ENCODE data around the gene PRDM1. TPM values are rescaled to one million over a fixed set of nuclear protein-coding genes. Genes with fewer than 3 reads are reported as not detected.
A peak's percentile ranks its signal among the peaks of the same experiment; 100 is the strongest.

The PRDM1 gene
- total RNA-seq, 1 donor from 2014 or later: 10.5 TPM

GRCh38 chr6:106154326-106154725 is 68.2 kb downstream of the PRDM1 start:
- H3K4me1 ChIP-seq (ENCODE audit: insufficient read depth, low read length): peaks cover 10% of the 10 kb centered on the region
- H3K36me3 Mint-ChIP-seq (ENCODE audit: low read depth, unreplicated experiment): no peaks in the 10 kb centered on the region
- DNase-seq (ENCODE audit: low read depth) (no peak), FAIRE-seq (no peak)
- no peaks in the 10 kb centered on the region for H3K9me3 Mint-ChIP-seq (ENCODE audit: unreplicated experiment)
- H3K36me3 ChIP-seq (ENCODE audit: insufficient read depth, low read length): no peaks in the 10 kb centered on the region
- H3K4me3 Mint-ChIP-seq (ENCODE audit: unreplicated experiment): no peak overlapping the region
- H3K79me2 ChIP-seq (ENCODE audit: insufficient read depth, low read length): no peaks in the 10 kb centered on the region
- TF ChIP-seq, protein P1, sequence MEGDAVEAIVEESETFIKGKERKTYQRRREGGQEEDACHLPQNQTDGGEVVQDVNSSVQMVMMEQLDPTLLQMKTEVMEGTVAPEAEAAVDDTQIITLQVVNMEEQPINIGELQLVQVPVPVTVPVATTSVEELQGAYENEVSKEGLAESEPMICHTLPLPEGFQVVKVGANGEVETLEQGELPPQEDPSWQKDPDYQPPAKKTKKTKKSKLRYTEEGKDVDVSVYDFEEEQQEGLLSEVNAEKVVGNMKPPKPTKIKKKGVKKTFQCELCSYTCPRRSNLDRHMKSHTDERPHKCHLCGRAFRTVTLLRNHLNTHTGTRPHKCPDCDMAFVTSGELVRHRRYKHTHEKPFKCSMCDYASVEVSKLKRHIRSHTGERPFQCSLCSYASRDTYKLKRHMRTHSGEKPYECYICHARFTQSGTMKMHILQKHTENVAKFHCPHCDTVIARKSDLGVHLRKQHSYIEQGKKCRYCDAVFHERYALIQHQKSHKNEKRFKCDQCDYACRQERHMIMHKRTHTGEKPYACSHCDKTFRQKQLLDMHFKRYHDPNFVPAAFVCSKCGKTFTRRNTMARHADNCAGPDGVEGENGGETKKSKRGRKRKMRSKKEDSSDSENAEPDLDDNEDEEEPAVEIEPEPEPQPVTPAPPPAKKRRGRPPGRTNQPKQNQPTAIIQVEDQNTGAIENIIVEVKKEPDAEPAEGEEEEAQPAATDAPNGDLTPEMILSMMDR (IDR thresholded peaks at IDR 0.05; ENCODE audit: insufficient read depth, low read depth, low read length): no peak
- TF ChIP-seq EZH2 (IDR thresholded peaks at IDR 0.05; ENCODE audit: insufficient read depth, low read length): no peak
- no peaks in the 10 kb centered on the region for H3K9me3 ChIP-seq (ENCODE audit: insufficient read depth, low read depth, low read length)
- no peaks in the 10 kb centered on the region for H3K27me3 ChIP-seq (ENCODE audit: insufficient read depth, low read length)
- H3K27ac Mint-ChIP-seq (ENCODE audit: unreplicated experiment): no peak overlapping the region
- no peak overlapping the region for H3K27ac ChIP-seq (ENCODE audit: low read depth, low read length)
- no peaks in the 10 kb centered on the region for H4K20me1 ChIP-seq (ENCODE audit: insufficient read depth, low read length)
- H2AFZ ChIP-seq (ENCODE audit: low read depth, low read length): no peak overlapping the region
- H3K9ac ChIP-seq (ENCODE audit: low read length): no peak overlapping the region
- peaks cover 6% of the 10 kb centered on the region for H3K27me3 Mint-ChIP-seq (ENCODE audit: low read depth, unreplicated experiment)
- no peak overlapping the region for H3K4me2 ChIP-seq (ENCODE audit: low read length)
- peaks cover 10% of the 10 kb centered on the region for H3K4me1 Mint-ChIP-seq (ENCODE audit: low read depth, unreplicated experiment)
- H3K4me3 ChIP-seq (ENCODE audit: insufficient read depth, low read depth, low read length): no peak overlapping the region

DNA sequence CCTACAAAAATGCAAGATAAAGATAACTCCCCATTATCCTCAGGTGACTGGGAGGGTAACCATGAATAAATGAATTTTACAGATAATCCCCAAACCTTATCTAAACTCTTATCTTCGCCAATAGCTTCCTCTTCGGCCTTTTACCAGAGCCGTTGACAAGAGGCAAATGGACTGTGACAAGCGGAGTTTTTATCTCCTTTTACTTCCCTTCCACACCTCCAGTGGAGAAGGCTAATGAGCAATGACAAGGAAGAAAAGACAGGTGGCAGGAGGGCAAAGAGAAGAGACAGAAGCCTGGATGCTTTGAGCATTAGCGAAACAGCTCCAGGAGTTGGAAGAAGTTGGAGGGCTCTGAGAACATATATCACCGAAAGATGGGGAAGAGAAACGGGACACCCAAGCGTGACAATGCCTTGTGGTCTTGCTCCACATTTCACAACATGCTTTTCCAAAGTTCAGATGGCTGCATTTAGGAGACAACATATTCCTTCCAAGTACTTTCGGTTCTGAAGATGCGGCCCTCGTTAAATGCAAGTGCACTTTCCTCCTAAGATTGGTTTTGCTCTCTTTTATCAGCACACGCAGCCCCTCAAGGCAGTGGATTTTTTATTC is 69.2 kb downstream of the PRDM1 start:
- Histone ChIP-seq H4K20me1 (ENCODE audit: insufficient read depth, low read length) (no peaks in the 10 kb centered on the region), H3K4me1 (ENCODE audit: insufficient read depth, low read length) (peaks cover 18% of the 10 kb centered on the region), H3K36me3 (ENCODE audit: insufficient read depth, low read length) (no peaks in the 10 kb centered on the region), H3K27ac (ENCODE audit: low read depth, low read length) (no peak overlapping the region), H3K27me3 (ENCODE audit: insufficient read depth, low read length) (no peaks in the 10 kb centered on the region), H3K9me3 (ENCODE audit: insufficient read depth, low read depth, low read length) (no peaks in the 10 kb centered on the region), H3K4me3 (ENCODE audit: insufficient read depth, low read depth, low read length) (no peak overlapping the region), H3K4me2 (ENCODE audit: low read length) (no peak overlapping the region), H3K79me2 (ENCODE audit: insufficient read depth, low read length) (no peaks in the 10 kb centered on the region), H3K9ac (ENCODE audit: low read length) (no peak overlapping the region), H2AFZ (ENCODE audit: low read depth, low read length) (no peak overlapping the region)
- Mint-ChIP-seq H3K36me3 (ENCODE audit: low read depth, unreplicated experiment) (no peaks in the 10 kb centered on the region), H3K4me3 (ENCODE audit: unreplicated experiment) (no peak overlapping the region), H3K27me3 (ENCODE audit: low read depth, unreplicated experiment) (peaks cover 5% of the 10 kb centered on the region), H3K4me1 (ENCODE audit: low read depth, unreplicated experiment) (peaks cover 20% of the 10 kb centered on the region), H3K9me3 (ENCODE audit: unreplicated experiment) (no peaks in the 10 kb centered on the region), H3K27ac (ENCODE audit: unreplicated experiment) (no peak overlapping the region)
- DNase-seq (ENCODE audit: low read depth): no peak
- TF ChIP-seq, protein P1 (IDR thresholded peaks at IDR 0.05; ENCODE audit: insufficient read depth, low read depth, low read length): no peak
- no peak for TF ChIP-seq EZH2 (IDR thresholded peaks at IDR 0.05; ENCODE audit: insufficient read depth, low read length)
- FAIRE-seq: no peak

- H2AFZ ChIP-seq (ENCODE audit: low read depth, low read length): no peak overlapping the region
- no peak overlapping the region for H3K4me3 ChIP-seq (ENCODE audit: insufficient read depth, low read depth, low read length)
- H3K36me3 Mint-ChIP-seq (ENCODE audit: low read depth, unreplicated experiment): no peaks in the 10 kb centered on the region
- H3K27ac Mint-ChIP-seq (ENCODE audit: unreplicated experiment): no peak overlapping the region
- no peak overlapping the region for H3K4me3 Mint-ChIP-seq (ENCODE audit: unreplicated experiment)
- H3K9ac ChIP-seq (ENCODE audit: low read length): no peak overlapping the region
- no peaks in the 10 kb centered on the region for H3K9me3 Mint-ChIP-seq (ENCODE audit: unreplicated experiment)
- H4K20me1 ChIP-seq (ENCODE audit: insufficient read depth, low read length): no peaks in the 10 kb centered on the region
- no peaks in the 10 kb centered on the region for H3K79me2 ChIP-seq (ENCODE audit: insufficient read depth, low read length)
- H3K27me3 ChIP-seq (ENCODE audit: insufficient read depth, low read length): no peaks in the 10 kb centered on the region
- H3K9me3 ChIP-seq (ENCODE audit: insufficient read depth, low read depth, low read length): no peaks in the 10 kb centered on the region
- peaks cover 20% of the 10 kb centered on the region for H3K4me1 Mint-ChIP-seq (ENCODE audit: low read depth, unreplicated experiment)
- H3K27me3 Mint-ChIP-seq (ENCODE audit: low read depth, unreplicated experiment): peaks cover 5% of the 10 kb centered on the region
- FAIRE-seq (peak; percentile 77), DNase-seq (ENCODE audit: low read depth) (no peak)
- TF ChIP-seq EZH2 (IDR thresholded peaks at IDR 0.05; ENCODE audit: insufficient read depth, low read length): no peak
- TF ChIP-seq, protein P1 (IDR thresholded peaks at IDR 0.05; ENCODE audit: insufficient read depth, low read depth, low read length): no peak
- peaks cover 18% of the 10 kb centered on the region for H3K4me1 ChIP-seq (ENCODE audit: insufficient read depth, low read length)
- no peak overlapping the region for H3K27ac ChIP-seq (ENCODE audit: low read depth, low read length)
- H3K4me2 ChIP-seq (ENCODE audit: low read length): no peak overlapping the region
- H3K36me3 ChIP-seq (ENCODE audit: insufficient read depth, low read length): no peaks in the 10 kb centered on the region
Measured at GRCh38 chr6:106156413-106156812, 70.3 kb downstream of the PRDM1 start.
